ENCODE data around the gene FAM184B. TPM values are rescaled to one million over a fixed set of nuclear protein-coding genes. Genes with fewer than 3 reads are reported as not detected.

The FAM184B gene
- total RNA-seq, 4 donors from 2014 or later, result not detected

DNA sequence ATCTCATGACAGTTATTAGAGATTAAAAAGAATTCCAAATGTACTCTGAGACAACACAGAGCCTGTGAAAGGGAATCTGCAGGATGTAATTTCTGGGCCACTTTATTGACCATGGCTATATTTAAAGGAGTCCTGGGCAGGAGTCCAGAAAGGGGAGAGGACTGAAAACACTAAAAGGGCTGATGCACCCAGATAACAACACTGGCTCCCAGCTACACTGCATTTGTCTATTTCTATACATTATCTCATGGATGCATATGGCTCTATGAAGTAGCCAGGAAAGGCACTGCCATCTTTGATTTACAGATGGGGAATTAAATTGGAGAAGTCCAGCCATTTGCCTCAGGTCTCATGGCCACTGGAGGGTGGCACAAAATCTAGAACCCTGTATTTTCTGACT lies 111.0 kb downstream of the FAM184B start:
- Histone ChIP-seq H3K27ac (no peak overlapping the region), H3K9me3 (peaks cover 0 to 20% (median 0%) of the 10 kb centered on the region in 4 donors), H3K4me3 (no peak overlapping the region), H3K27me3 (no peaks in the 10 kb centered on the region), H3K4me1 (no peaks in the 10 kb centered on the region), H3K36me3 (no peaks in the 10 kb centered on the region)
- no peak for DNase-seq (ENCODE audit: low spot score in 2 of 2)
- TF ChIP-seq, protein P1, sequence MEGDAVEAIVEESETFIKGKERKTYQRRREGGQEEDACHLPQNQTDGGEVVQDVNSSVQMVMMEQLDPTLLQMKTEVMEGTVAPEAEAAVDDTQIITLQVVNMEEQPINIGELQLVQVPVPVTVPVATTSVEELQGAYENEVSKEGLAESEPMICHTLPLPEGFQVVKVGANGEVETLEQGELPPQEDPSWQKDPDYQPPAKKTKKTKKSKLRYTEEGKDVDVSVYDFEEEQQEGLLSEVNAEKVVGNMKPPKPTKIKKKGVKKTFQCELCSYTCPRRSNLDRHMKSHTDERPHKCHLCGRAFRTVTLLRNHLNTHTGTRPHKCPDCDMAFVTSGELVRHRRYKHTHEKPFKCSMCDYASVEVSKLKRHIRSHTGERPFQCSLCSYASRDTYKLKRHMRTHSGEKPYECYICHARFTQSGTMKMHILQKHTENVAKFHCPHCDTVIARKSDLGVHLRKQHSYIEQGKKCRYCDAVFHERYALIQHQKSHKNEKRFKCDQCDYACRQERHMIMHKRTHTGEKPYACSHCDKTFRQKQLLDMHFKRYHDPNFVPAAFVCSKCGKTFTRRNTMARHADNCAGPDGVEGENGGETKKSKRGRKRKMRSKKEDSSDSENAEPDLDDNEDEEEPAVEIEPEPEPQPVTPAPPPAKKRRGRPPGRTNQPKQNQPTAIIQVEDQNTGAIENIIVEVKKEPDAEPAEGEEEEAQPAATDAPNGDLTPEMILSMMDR (IDR thresholded peaks at IDR 0.05), result no peak
- TF ChIP-seq EP300 (IDR thresholded peaks at IDR 0.05) (no peak), POLR2A (IDR thresholded peaks at IDR 0.05) (no peak)

DNA sequence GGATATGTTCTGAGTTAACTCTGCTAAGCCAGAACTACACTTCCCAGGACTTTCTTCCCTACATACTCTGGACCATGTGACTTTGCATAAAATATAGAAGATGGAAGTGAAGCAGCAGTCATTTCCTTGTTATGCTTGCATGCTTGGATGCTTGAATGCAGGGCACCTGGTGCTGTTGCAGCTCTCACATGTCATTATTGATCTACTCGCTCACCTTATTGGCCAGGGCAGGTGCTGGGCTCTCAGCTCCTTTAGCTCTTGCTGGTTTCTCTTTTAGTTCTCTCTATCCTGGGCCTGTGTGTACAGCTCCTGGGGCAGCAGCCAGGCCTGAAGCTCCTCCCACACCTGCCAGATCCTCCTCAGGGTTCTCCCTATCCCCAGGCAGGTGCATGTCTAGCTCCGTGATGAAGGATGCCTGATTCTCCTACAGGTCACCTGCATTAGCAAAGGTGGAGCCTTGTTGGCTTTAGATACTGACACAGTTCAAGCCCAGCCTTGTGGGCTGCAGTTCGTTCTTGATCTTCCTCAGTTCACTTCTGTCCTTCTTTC lies 113.7 kb downstream of the FAM184B start:
- Histone ChIP-seq H3K36me3 (no peaks in the 10 kb centered on the region), H3K27me3 (no peaks in the 10 kb centered on the region), H3K27ac (no peak overlapping the region), H3K4me1 (no peaks in the 10 kb centered on the region), H3K4me3 (no peak overlapping the region), H3K9me3 (peaks cover 0 to 12% (median 0%) of the 10 kb centered on the region in 4 donors)
- TF ChIP-seq EP300 (IDR thresholded peaks at IDR 0.05) (no peak), POLR2A (IDR thresholded peaks at IDR 0.05) (no peak)
- TF ChIP-seq, protein P1 (IDR thresholded peaks at IDR 0.05), result no peak
- no peak for DNase-seq (ENCODE audit: low spot score in 2 of 2)
- WGBS, 2 donors, result 82 to 84% methylated on average over 3 of the region's 3 CpGs

DNA sequence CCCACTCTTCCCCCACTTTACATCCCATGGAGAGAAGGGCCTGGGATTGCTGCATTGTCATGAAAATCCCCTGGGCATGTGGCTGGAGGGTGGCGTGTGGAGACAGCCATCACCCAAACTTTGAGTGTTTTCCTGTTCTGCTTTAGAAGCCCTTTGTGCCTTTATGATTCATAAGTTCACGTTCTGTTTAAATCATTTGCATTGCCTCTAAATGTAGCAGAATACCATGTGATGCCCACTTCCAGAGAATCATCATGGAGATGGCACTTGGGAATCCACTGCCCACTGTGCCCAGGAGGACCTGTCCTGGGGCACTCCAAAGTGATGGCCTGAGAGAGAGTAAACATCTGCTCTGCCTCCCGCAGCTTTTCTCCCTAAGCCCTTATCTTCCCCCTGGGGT lies 114.2 kb downstream of the FAM184B start:
- Histone ChIP-seq H3K9me3 (peaks cover 0 to 11% (median 0%) of the 10 kb centered on the region in 4 donors), H3K4me3 (no peak overlapping the region), H3K36me3 (no peaks in the 10 kb centered on the region), H3K27ac (no peak overlapping the region), H3K4me1 (no peaks in the 10 kb centered on the region), H3K27me3 (no peaks in the 10 kb centered on the region)
- no peak for DNase-seq (ENCODE audit: low spot score in 2 of 2)
- TF ChIP-seq POLR2A (IDR thresholded peaks at IDR 0.05) (no peak), EP300 (IDR thresholded peaks at IDR 0.05) (no peak)
- TF ChIP-seq, protein P1 (IDR thresholded peaks at IDR 0.05), result no peak
- 61 to 70% methylated on average over 3 of the region's 3 CpGs for WGBS, 2 donors

DNA sequence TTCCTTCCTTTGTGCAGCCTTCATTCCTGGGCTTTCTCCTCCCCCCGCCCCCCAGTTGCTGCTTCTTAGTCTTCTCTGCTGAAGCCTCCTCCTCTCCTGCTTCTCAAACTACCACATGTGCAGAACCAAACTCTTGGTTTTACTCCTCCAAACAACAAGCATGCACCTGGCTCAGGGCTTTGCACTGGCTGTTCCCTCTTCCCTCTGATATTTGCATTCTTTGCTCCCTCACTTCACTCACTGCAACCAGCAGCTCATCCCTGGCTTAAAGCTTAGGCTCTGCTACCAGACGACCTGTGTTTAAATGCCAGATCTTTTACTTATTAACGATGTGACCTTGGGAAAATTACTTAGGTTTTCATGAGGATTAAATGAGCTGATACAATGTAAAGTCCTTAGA lies 115.6 kb downstream of the FAM184B start:
- Histone ChIP-seq H3K36me3 (no peaks in the 10 kb centered on the region), H3K27me3 (no peaks in the 10 kb centered on the region), H3K4me3 (no peak overlapping the region), H3K9me3 (no peaks in the 10 kb centered on the region), H3K27ac (no peak overlapping the region), H3K4me1 (no peaks in the 10 kb centered on the region)
- 58 to 80% methylated on average over 3 of the region's 3 CpGs for WGBS, 2 donors
- no peak for DNase-seq (ENCODE audit: low spot score in 2 of 2)
- TF ChIP-seq POLR2A (IDR thresholded peaks at IDR 0.05) (no peak), EP300 (IDR thresholded peaks at IDR 0.05) (no peak)
- TF ChIP-seq, protein P1 (IDR thresholded peaks at IDR 0.05), result no peak

DNA sequence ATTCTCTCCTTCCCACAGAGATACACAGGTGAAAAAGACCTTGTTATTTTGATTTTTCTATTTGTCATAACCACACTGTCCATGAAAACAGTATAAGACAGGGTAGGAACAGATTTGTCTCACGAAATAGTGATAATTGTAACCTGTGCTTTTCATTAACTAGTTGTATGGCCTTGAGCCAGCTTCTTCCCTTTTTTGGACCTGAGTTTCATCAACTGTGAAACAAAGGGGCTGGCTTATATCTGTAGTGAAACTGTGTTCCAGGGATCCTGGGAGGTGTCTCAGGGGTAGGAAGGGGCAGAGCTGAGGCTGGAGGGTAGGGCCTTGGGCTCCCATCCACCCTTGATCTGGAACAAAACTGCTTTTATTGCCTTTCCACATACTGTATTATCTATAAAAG lies 116.1 kb downstream of the FAM184B start:
- 54 to 61% methylated on average over 1 of the region's 1 CpG for WGBS, 2 donors
- Histone ChIP-seq H3K27me3 (no peaks in the 10 kb centered on the region), H3K4me3 (no peak overlapping the region), H3K36me3 (no peaks in the 10 kb centered on the region), H3K4me1 (no peaks in the 10 kb centered on the region), H3K9me3 (no peaks in the 10 kb centered on the region), H3K27ac (no peak overlapping the region)
- TF ChIP-seq, protein P1 (IDR thresholded peaks at IDR 0.05), result no peak
- TF ChIP-seq POLR2A (IDR thresholded peaks at IDR 0.05), result no peak
- TF ChIP-seq EP300 (IDR thresholded peaks at IDR 0.05), result no peak
- no peak for DNase-seq (ENCODE audit: low spot score in 2 of 2)
